Measurements from ENCODE around the gene DENND1A.

Gene DENND1A

DNA sequence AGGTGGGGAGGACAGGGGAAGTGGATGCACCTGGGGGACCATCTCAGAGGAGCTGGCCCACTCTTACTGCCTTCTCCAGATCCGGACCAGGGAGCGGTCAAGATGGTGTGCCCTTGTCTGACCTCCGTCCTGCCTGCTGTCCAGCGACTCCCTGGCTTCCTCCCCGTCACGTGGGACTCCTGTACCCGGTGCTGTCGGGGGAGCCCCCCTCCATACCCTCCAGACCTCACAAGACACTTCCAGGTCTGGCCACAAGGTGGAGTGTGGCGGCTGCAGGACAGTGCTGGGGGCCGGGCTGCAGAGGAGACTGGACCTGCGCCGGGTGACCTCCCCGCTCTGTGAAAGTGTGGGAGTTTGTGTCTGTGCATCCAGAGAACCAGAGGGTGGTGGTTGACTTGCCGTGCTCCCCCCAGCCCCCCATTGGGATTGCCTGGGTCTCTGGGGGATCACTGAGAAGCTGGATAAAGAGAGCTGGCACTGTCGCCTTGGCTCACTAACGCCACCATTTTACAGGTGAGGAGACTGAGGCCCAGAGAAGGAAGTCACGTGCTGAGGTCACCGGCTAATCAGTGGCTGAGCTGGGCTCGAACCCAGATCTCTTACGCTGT lies 575.8 kb downstream of the DENND1A start:
- peak; percentile 59 for DNase-seq (ENCODE audit: low read depth)

GRCh38 chr9:123353041-123353440 lies 576.9 kb downstream of the DENND1A start:
- no peak for DNase-seq (ENCODE audit: low read depth)

DNA sequence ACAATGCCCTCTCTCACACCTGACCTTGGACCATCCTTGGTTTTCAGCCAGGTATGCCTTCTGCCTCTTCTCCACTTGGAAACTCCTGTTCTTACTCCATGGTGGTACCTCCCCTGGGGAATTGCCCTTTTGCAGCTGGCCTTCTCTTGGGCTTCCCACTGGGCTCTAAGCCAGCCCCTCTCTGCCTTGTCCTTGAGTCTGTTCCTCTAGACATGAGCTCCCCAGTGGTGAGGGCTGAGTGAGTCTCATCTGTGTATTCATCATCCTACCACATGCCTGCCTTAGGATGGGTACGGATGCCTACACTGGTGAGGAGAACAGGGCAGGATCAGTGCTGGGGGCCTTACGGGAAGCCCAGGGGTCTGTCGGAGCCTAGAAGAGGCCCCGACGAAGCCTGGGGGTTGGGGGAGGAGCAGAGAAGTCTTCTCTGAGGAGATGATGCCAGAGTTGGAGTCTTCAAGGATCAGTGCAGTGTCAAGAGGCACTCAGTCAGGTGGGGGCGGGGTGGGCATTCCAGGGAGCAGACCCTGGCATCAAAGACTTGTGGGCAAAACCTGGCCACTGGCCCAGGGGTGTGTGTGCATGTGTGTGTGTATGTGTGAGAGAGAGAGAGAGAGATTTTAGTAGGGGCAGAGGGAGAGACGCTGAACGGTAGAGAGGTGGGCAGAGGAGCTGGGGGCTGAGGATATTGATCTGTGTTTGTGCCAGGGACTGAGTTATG lies 579.2 kb downstream of the DENND1A start:
- no peak for DNase-seq (ENCODE audit: low read depth)

GRCh38 chr9:123349691-123350480 lies 580.0 kb downstream of the DENND1A start:
- peak; percentile 41 for DNase-seq (ENCODE audit: low read depth)

DNA sequence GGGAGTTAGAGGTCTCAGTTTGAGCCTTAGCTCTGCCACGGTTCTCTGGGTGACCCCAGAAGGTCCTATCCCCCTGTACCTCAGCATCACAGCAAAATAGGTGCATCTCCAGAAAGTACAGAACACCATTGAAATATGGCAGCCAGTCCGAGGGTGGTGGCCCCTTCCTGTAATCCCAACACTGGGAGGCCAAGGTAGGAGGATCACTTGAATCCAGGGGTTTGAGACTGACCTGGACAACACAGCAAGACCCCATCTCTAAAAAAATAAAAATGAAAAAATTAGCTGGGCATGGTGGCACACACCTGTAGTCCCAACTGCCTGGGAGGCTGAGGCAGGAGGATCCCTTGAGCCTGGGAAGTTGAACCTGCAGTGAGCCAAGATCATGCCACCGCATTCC lies 580.9 kb downstream of the DENND1A start:
- DNase-seq (ENCODE audit: low read depth) = no peak

DNA sequence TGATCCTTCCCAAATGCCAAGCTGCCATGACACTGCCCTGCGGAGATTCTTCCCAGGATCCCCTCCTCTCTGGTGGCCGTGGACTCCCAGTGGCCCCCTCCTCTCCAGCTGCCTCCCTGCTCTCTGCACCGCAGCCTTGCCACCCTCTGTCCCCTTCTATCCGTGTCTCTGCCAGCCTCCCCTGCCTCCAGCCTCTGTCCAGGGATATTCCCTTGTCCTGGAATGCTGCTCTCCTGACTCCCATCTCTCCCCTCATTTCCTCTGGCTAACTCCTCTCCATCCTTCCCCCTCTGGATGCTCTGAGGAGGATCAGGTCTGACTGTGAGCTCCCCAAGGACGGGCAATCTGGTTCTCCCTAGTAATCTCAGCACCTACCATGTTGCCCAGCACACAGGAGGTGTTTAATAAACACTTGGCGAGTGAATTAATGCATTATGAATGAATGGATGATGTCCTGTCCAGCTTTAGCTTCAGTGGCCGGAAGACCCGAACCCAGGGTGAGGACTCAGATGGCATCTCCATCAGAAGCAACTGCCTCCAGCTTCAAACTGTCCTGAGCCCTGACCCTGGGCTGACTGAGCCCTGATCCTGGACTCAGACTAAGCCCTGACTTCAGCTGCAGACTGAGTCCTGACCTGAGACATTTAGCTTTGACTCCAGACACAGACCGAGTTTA lies 581.5 kb downstream of the DENND1A start:
- no peak for DNase-seq (ENCODE audit: low read depth)

DNA sequence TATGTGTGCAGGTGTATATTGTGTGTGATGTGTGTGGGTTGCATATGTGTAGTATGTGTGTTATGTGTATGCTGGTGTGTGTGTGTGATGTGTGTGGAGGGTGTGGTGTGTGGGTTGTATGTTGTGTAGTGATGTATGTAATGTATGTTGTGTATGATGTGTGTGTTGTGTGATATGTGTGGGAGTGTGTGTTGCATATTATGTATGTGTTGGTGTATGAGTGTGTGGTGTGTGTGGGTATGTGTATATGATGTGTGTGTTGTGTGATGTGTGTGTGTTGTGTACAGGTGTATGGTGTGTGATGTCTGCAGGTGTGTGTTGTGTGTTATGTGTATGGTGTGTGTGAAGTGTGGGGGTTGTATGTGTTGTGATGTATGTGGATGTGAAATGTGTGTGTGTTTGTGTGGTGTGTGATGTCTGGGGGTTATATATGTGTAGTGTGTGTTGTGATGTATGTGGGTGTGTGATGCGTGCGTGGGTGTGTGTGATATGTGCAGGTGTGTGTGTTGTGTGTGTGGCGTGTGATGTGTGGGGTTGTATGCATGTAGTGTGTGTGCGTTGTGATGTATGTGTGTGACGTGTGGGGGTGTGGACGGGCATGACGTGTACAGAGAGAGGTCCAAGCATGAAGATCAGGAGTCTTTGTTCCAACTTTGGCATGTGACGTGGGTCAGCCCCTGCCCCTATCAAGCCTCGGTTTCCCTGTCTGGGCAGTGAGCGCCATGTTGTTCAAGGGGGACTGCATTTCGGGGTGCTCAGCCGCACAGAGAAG lies 582.5 kb downstream of the DENND1A start:
- DNase-seq (ENCODE audit: low read depth) = no peak

- DNase-seq (ENCODE audit: low read depth) = no peak
These were observed 583.1 kb downstream of the DENND1A start for GRCh38 chr9:123346826-123347225.

- no peak for DNase-seq (ENCODE audit: low read depth)
These were observed 583.9 kb downstream of the DENND1A start for GRCh38 chr9:123346026-123346425.

GRCh38 chr9:123345567-123345955 lies 584.4 kb downstream of the DENND1A start:
- peak; percentile 57 for DNase-seq (ENCODE audit: low read depth)

- DNase-seq (ENCODE audit: low read depth) = no peak
These were observed 585.6 kb downstream of the DENND1A start for GRCh38 chr9:123344192-123344949.

GRCh38 chr9:123343443-123344191 lies 586.3 kb downstream of the DENND1A start:
- DNase-seq (ENCODE audit: low read depth) = no peak

DNA sequence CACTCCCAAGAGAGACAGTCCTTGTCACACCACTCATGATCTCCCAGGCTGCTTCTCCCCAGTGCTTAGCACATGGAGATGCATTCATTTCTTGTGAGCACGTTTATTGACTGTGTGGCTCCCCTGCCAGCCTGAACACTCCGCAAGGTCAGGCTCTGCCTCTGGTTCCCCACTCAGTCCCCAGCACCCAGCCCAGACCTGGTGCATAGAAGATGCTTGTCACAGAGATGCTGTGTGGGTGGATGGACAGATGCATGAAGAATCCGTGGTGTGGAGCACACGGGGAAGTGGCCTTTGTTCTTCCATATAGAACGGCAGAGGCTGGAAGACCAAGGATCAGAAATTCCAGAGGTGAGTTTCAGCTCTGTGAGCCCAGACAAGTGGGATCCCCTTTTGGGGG lies 587.7 kb downstream of the DENND1A start:
- DNase-seq (ENCODE audit: low read depth) = no peak

DNA sequence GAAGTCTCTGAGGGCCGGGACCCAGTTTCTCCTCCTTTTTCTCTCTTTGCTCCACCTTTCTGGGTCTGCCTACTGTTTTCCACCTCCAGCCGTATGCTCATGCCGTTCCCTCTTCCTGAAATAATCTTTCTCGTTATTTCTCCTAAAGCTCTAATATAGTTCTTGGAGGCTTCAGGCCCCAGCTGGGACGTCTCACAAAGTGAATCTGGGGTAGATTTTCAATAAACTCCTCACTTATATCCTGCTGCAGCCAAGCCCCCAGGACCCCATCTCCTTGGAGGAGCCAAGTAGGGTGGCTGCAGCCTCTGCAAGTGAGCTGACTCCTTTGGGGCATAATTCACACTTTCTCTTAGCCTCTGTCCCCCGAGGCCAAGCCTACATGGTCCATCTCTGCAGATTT lies 588.1 kb downstream of the DENND1A start:
- DNase-seq (ENCODE audit: low read depth) = no peak

GRCh38 chr9:123339666-123340510 lies 590.0 kb downstream of the DENND1A start:
- DNase-seq (ENCODE audit: low read depth) = peak; percentile 77

DNA sequence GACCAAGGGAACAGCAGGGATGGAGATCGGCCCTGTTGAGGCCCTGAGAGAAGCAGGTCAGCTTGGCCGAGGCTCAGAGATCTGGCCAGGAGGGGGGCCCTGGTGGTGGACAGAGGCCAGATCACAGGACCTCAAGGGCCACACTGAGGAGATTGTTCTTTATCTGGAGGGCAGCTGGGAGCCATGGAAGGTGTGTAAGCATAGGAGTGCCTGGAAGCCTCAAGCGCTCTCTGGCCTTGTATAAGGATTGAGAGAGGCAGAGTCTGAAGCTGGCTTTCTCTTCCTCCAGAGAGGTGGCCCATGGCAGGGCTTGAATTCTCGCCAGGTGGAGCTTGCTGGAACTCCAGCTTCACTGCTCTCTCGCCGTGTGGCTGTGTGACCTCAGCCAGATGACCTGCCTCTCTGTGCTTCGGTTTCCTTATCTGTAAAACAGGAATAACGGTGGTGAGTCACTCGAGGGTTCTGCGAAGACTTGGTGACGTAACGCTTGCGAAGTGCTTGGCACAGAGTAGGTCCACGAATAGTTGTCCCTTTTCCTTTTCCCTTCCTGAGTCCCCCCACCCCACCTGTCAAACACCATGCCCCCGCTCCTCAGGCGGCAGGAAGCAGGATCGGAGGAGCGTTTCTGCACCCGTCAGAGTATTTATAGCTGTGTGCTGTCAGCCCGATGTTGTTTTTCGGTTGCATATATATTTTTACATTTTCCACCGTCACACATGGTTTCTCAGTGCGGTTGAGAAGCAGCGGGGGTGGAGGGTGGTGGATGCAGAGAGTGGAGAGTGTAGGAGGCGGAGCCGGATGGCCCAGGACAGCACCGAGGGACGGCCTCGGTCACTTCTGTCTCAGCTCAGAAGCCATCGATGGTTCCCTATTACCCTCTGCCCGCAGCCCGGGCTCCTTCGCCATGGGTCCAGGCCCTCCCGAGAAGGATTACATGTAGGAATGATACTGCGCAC lies 590.9 kb downstream of the DENND1A start:
- DNase-seq (ENCODE audit: low read depth) = peak; percentile 78

- DNase-seq (ENCODE audit: low read depth) = no peak
These were observed 592.0 kb downstream of the DENND1A start for GRCh38 chr9:123337971-123338370.

GRCh38 chr9:123336959-123337358 lies 593.0 kb downstream of the DENND1A start:
- no peak for DNase-seq (ENCODE audit: low read depth)

All from amniotic epithelial cell (primary cell).